Measurements from ENCODE around the gene ZNF865.

Gene ZNF865

GRCh38 chr19:55626350-55626749 is 20.9 kb downstream of the ZNF865 start:
- no peak for FAIRE-seq

- no peak for FAIRE-seq
These were observed 27.0 kb downstream of the ZNF865 start for GRCh38 chr19:55632463-55632834.

- FAIRE-seq, result no peak
These were observed 28.4 kb downstream of the ZNF865 start for GRCh38 chr19:55633861-55634260.

GRCh38 chr19:55635334-55635717 is 29.9 kb downstream of the ZNF865 start:
- FAIRE-seq, result no peak

GRCh38 chr19:55635856-55636440 is 30.5 kb downstream of the ZNF865 start:
- no peak for FAIRE-seq

GRCh38 chr19:55636723-55637122 is 31.3 kb downstream of the ZNF865 start:
- no peak for FAIRE-seq

GRCh38 chr19:55637534-55637933 is 32.1 kb downstream of the ZNF865 start:
- FAIRE-seq, result no peak

- FAIRE-seq, result no peak
These were observed 33.5 kb downstream of the ZNF865 start for GRCh38 chr19:55638864-55639359.

- FAIRE-seq, result no peak
These were observed 34.7 kb downstream of the ZNF865 start for GRCh38 chr19:55640043-55640576.

GRCh38 chr19:55640577-55641425 is 35.4 kb downstream of the ZNF865 start, which contains the start of gene ZNF580:
Gene ZNF580, plus strand, starts transcription at chr19:55641002. Its CDS starts 1,507 bp downstream, at chr19:55642509.
- no peak for FAIRE-seq

- no peak for FAIRE-seq
These were observed 36.1 kb downstream of the ZNF865 start for GRCh38 chr19:55641426-55642152.

GRCh38 chr19:55642153-55643002 is 36.9 kb downstream of the ZNF865 start:
- FAIRE-seq, result no peak

- FAIRE-seq, result no peak
These were observed 37.8 kb downstream of the ZNF865 start, which contains the start of gene ZNF581 for GRCh38 chr19:55643003-55643886. Gene ZNF581, plus strand, starts transcription at chr19:55643649. Its CDS starts 923 bp downstream, at chr19:55644572.

- FAIRE-seq, result no peak
These were observed 38.4 kb downstream of the ZNF865 start for GRCh38 chr19:55643887-55644176.

GRCh38 chr19:55644191-55644833 is 38.9 kb downstream of the ZNF865 start:
- no peak for FAIRE-seq

- no peak for FAIRE-seq
These were observed 39.5 kb downstream of the ZNF865 start for GRCh38 chr19:55644842-55645511.

- FAIRE-seq, result no peak
These were observed 40.0 kb downstream of the ZNF865 start for GRCh38 chr19:55645512-55645881.

- no peak for FAIRE-seq
These were observed 41.7 kb downstream of the ZNF865 start for GRCh38 chr19:55646889-55647731.
